IMR-90 (cell line): ENCODE results near the gene PLXNC1. TPM values are rescaled to one million over a fixed set of nuclear protein-coding genes. Genes with fewer than 3 reads are reported as not detected.

ENCODE experiments used
- ATAC-seq: fragments of 200-7000 bp; cut with Tn5 transposase; 2 replicates; pipeline ENCODE4 v1.9.1; 2020; ENCODE audit warnings: low read depth, mild to moderate bottlenecking, moderate library complexity
- BruUV-seq: library from RNA; stranded (reverse); fragments of 400-500 nt; replicated peaks from 2 replicates; lab custom pipeline; 2021; lab: Mats Ljungman, UMichigan
- CTCF ChIA-PET: fragments of 300-600 bp; formaldehyde crosslinking; extraction: SDS; loops from one replicate; lab custom pipeline; 2021; ENCODE audit warnings: antibody characterized with exemption; lab: Yijun Ruan, JAX
- POLR2A ChIA-PET: fragments of 300-600 bp; sonication (Branson Sonifier 250); formaldehyde crosslinking; loops from one replicate; lab custom pipeline; 2022; ENCODE audit warnings: antibody characterized with exemption; ENCODE audit not compliant: unreplicated experiment; lab: Charles Lee
- DNase-seq: peaks from one replicate; pipeline ENCODE4 v3.0.0; 2013
- H2AFZ ChIP-seq: replicated peaks from 2 replicates; pipeline ENCODE3; 2013; ENCODE audit warnings: low read length, mild to moderate bottlenecking; ENCODE audit not compliant: poor library complexity
- H2AK5ac ChIP-seq: 2 replicates; pipeline ENCODE4 v1.6.1; 2013; ENCODE audit warnings: low read depth, low read length, inconsistent platforms
- H2AK9ac ChIP-seq: replicated peaks from 2 replicates; pipeline ENCODE3; 2013; ENCODE audit warnings: mild to moderate bottlenecking, low read depth, low read length, moderate library complexity; ENCODE audit not compliant: poor library complexity
- H2BK120ac ChIP-seq: 2 replicates; pipeline ENCODE4 v1.6.1; 2013; ENCODE audit warnings: low read depth, low read length, inconsistent platforms
- H2BK15ac ChIP-seq: 3 replicates; pipeline ENCODE4 v1.6.1; 2013; ENCODE audit warnings: low read depth, low read length, inconsistent platforms
- H2BK20ac ChIP-seq: 2 replicates; pipeline ENCODE4 v1.6.1; 2013; ENCODE audit warnings: low read depth, mild to moderate bottlenecking, inconsistent platforms, low read length, moderate library complexity
- H2BK5ac ChIP-seq: 2 replicates; pipeline ENCODE4 v1.6.1; 2013; ENCODE audit warnings: mild to moderate bottlenecking, low read depth, low read length, inconsistent platforms; ENCODE audit not compliant: poor library complexity, severe bottlenecking
- H3K14ac ChIP-seq: replicated peaks from 2 replicates; pipeline ENCODE4 v1.6.1; 2013; ENCODE audit warnings: low read depth, low read length, inconsistent platforms
- H3K18ac ChIP-seq: 2 replicates; pipeline ENCODE4 v1.6.1; 2013; ENCODE audit warnings: low read depth, low read length, control low read depth
- H3K23ac ChIP-seq: 2 replicates; pipeline ENCODE4 v1.6.1; 2013; ENCODE audit warnings: low read depth, low read length, inconsistent platforms
- H3K27ac ChIP-seq: 2 replicates; pipeline ENCODE4 v1.5.1; 2013; ENCODE audit warnings: mild to moderate bottlenecking, control low read depth, low read length; ENCODE audit not compliant: insufficient read depth
- H3K27me3 ChIP-seq: 2 replicates; pipeline ENCODE4 v1.6.1; 2013; ENCODE audit warnings: low read length; ENCODE audit not compliant: control insufficient read depth, insufficient read depth
- H3K36me3 ChIP-seq: 2 replicates; pipeline ENCODE4 v1.6.1; 2013; ENCODE audit warnings: low read length, mixed read lengths; ENCODE audit not compliant: control insufficient read depth, insufficient read depth
- H3K4ac ChIP-seq: 2 replicates; pipeline ENCODE4 v1.6.1; 2013; ENCODE audit warnings: low read depth, low read length, inconsistent platforms
- H3K4me1 ChIP-seq: 2 replicates; pipeline ENCODE4 v1.6.1; 2013; ENCODE audit warnings: low read length, mixed read lengths; ENCODE audit not compliant: control insufficient read depth, insufficient read depth
- H3K4me2 ChIP-seq: 2 replicates; pipeline ENCODE4 v1.6.1; 2013; ENCODE audit warnings: low read depth, mild to moderate bottlenecking, control low read depth, low read length, moderate library complexity
- H3K4me3 ChIP-seq: 2 replicates; pipeline ENCODE4 v1.5.1; 2013; ENCODE audit warnings: low read depth, mild to moderate bottlenecking, control low read depth, low read length, moderate library complexity; ENCODE audit not compliant: insufficient read depth
- H3K56ac ChIP-seq: 2 replicates; pipeline ENCODE4 v1.6.1; 2013; ENCODE audit warnings: low read length, inconsistent platforms; ENCODE audit not compliant: insufficient read depth; ENCODE audit errors: extremely low read depth
- H3K79me1 ChIP-seq, 2 experiments: 2 replicates each; pipeline ENCODE4 v1.6.1; 2013; ENCODE audit warnings: low read length in 2 of 2, inconsistent platforms in 1 of 2, low read depth in 1 of 2
- H3K9ac ChIP-seq: 2 replicates; pipeline ENCODE4 v1.6.1; 2013; ENCODE audit warnings: low read depth, low read length, control low read depth
- H3K9me1 ChIP-seq: 2 replicates; pipeline ENCODE4 v1.6.1; 2013; ENCODE audit warnings: low read length, inconsistent platforms; ENCODE audit not compliant: insufficient read depth
- H3K9me3 ChIP-seq: 2 replicates; pipeline ENCODE4 v1.6.1; 2013; ENCODE audit warnings: low read length; ENCODE audit not compliant: control insufficient read depth, insufficient read depth
- H4K20me1 ChIP-seq: 2 replicates; pipeline ENCODE4 v1.6.1; 2013; ENCODE audit warnings: low read length, inconsistent platforms; ENCODE audit not compliant: insufficient read depth
- H4K5ac ChIP-seq: 2 replicates; pipeline ENCODE4 v1.6.1; 2013; ENCODE audit warnings: mild to moderate bottlenecking, low read depth, low read length, control low read depth
- H4K8ac ChIP-seq, 2 experiments: 2 replicates each; pipeline ENCODE4 v1.6.1; 2013; ENCODE audit warnings: low read depth in 2 of 2, low read length in 2 of 2, control low read depth in 1 of 2, inconsistent platforms in 1 of 2
- H4K91ac ChIP-seq: 2 replicates; pipeline ENCODE4 v1.6.1; 2013; ENCODE audit warnings: low read depth, low read length, inconsistent platforms; ENCODE audit not compliant: insufficient read depth
- FOS ChIP-seq: fragments of 150-350 bp; IDR thresholded peaks from 2 replicates; pipeline ENCODE4 v1.6.1; 2016; ENCODE audit warnings: low read depth, low read length
- MAZ ChIP-seq: IDR thresholded peaks from 2 replicates; pipeline ENCODE4 v1.6.1; 2012; ENCODE audit warnings: low read depth, mild to moderate bottlenecking, low read length, improper control_type of control experiment, moderate library complexity, borderline replicate concordance
- WGBS, 2 experiments: methylation state at CpG; one replicate each; pipeline versions ENCODE4 v1.1.5 to v1.1.7; 2013; ENCODE audit warnings: missing lambda C conversion rate in 2 of 2; ENCODE audit not compliant: insufficient read length in 1 of 2; ENCODE audit errors: extremely low coverage in 2 of 2; 5-methylcytosine and 5-hydroxymethylcytosine counted together
- dilution Hi-C: fragments of 300-500 bp; cut with HindIII; formaldehyde crosslinking; loops from one replicate; pipeline ENCODE4 v1.14.3; 2018; ENCODE audit warnings: low sequenced_read_pairs; ENCODE audit not compliant: unreplicated experiment
- in situ Hi-C: fragments of 300-500 bp; cut with MboI; formaldehyde crosslinking; loops from 3 replicates; pipeline ENCODE4 v1.14.3; 2019; ENCODE audit warnings: low sequenced_read_pairs, inconsistent platforms, mixed read lengths
- intact Hi-C: fragments of 100-400 bp; cut with micrococcal nuclease; formaldehyde crosslinking; loops from 2 replicates; pipeline ENCODE4 v1.10.0; 2022
- polyA plus RNA-seq, 3 experiments: library from polyadenylated mRNA; depleted of rRNA; stranded (reverse); fragments of >200 nt; gene quantifications; 2 replicates each; pipeline ENCODE4 v1.2.3, GENCODE V29; 2012; ENCODE audit warnings: low replicate concordance in 1 of 3
- total RNA-seq: library from RNA; depleted of rRNA; stranded (reverse); fragments of >200 nt; gene quantifications from 2 replicates; pipeline ENCODE4 v1.2.3, GENCODE V29; 2012

Gene PLXNC1
- total and polyA plus RNA-seq, 2 of the 4 experiments (the other 2 are of a cell fraction), result 1.0 to 1.6 TPM

- Histone ChIP-seq H2BK20ac (no peak overlapping the region), H2AK9ac (no peak overlapping the region), H2BK120ac (no peak overlapping the region), H3K36me3 (no peaks in the 10 kb centered on the region), H3K4ac (no peak overlapping the region), H2BK5ac (no peak overlapping the region), H4K8ac (no peak overlapping the region), H3K4me2 (no peak overlapping the region; the same call in 1 of the 2 replicates), H3K9ac (no peak overlapping the region), H3K4me1 (no peaks in the 10 kb centered on the region), H3K9me1 (no peaks in the 10 kb centered on the region; the same call in 1 of the 2 replicates), H3K56ac (no peak overlapping the region), H3K14ac (no peak overlapping the region), H3K9me3 (no peaks in the 10 kb centered on the region), H4K5ac (no peak overlapping the region), H3K27ac (no peak overlapping the region), H3K23ac (no peak overlapping the region), H3K79me1 (no peaks in the 10 kb centered on the region), H2AK5ac (no peak overlapping the region), H3K18ac (no peak overlapping the region), H3K27me3 (no peaks in the 10 kb centered on the region), H4K91ac (no peak overlapping the region), H3K4me3 (no peak overlapping the region), H2AFZ (no peak overlapping the region), H4K20me1 (no peaks in the 10 kb centered on the region), H2BK15ac (no peak overlapping the region)
- intact Hi-C loops, result no loop called here
- ChIA-PET POLR2A (no interaction called here), CTCF (interaction anchor here (0.6 kb wide), 3 partner anchors 13 to 99 kb away, joined by 3 to 4 read pairs (median 3); no protein-coding TSS in a partner anchor)
- peak; percentile 66 for DNase-seq
- TF ChIP-seq FOS (0 out of 2 replicates have a peak, but pooled peaks have one; percentile 13), MAZ (no peak)
- no CpG with 5 or more reads among the region's 5 CpGs for WGBS, 2 experiments
- ATAC-seq, result peak; percentile 64
- in situ Hi-C loops, result no loop called here
- dilution Hi-C loops, result no loop called here
- BruUV-seq, result no TSS peak
Observed at GRCh38 chr12:94336211-94336925, 188.0 kb downstream of the PLXNC1 start.
